Measurements from ENCODE around the gene MS4A13.
"Not testable (repeated sequence)": the region's sequence is repeated elsewhere in the genome, so short reads cannot be mapped to it uniquely, and the experiment has no call there.

The MS4A13 gene

GRCh38 chr11:60515144-60515855, at the start of gene MS4A13:
Gene MS4A13, plus strand, starts transcription at chr11:60515392. Its CDS starts 2,692 bp downstream, at chr11:60518084.
- no peak for DNase-seq

GRCh38 chr11:60468829-60469228, 46.4 kb upstream of the MS4A13 start:
- DNase-seq = no peak

GRCh38 chr11:60469723-60470122, 45.5 kb upstream of the MS4A13 start:
- no peak for DNase-seq

GRCh38 chr11:60477035-60477445, 38.2 kb upstream of the MS4A13 start:
- DNase-seq = no peak

GRCh38 chr11:60482361-60482760, 32.8 kb upstream of the MS4A13 start:
- DNase-seq = no peak

GRCh38 chr11:60485987-60486386, 29.2 kb upstream of the MS4A13 start:
- DNase-seq = no peak

- no peak for DNase-seq
Measured at GRCh38 chr11:60492488-60493009, 22.6 kb upstream of the MS4A13 start, which contains the start of gene MS4A12. Gene MS4A12, plus strand, starts transcription at chr11:60492778. Its CDS starts 4,541 bp downstream, at chr11:60497319.

GRCh38 chr11:60493454-60493853, 21.7 kb upstream of the MS4A13 start:
- no peak for DNase-seq

GRCh38 chr11:60498399-60498798, 16.8 kb upstream of the MS4A13 start:
- no peak for DNase-seq

GRCh38 chr11:60498853-60499252, 16.3 kb upstream of the MS4A13 start:
- DNase-seq = no peak

GRCh38 chr11:60500276-60500910, 14.8 kb upstream of the MS4A13 start:
- no peak for DNase-seq

- DNase-seq = no peak
Measured at GRCh38 chr11:60502221-60502775, 12.9 kb upstream of the MS4A13 start.

GRCh38 chr11:60504219-60504905, 10.8 kb upstream of the MS4A13 start:
- DNase-seq = no peak

- DNase-seq = not testable (repeated sequence)
Measured at GRCh38 chr11:60509609-60510008, 5.6 kb upstream of the MS4A13 start.

GRCh38 chr11:60510209-60510608, 5.0 kb upstream of the MS4A13 start:
- not testable (repeated sequence) for DNase-seq

- DNase-seq = no peak
Measured at GRCh38 chr11:60511393-60511792, 3.8 kb upstream of the MS4A13 start.

- DNase-seq = no peak
Measured at GRCh38 chr11:60512651-60513225, 2.5 kb upstream of the MS4A13 start.

- no peak for DNase-seq
Measured at GRCh38 chr11:60513496-60514460, 1.4 kb upstream of the MS4A13 start.

GRCh38 chr11:60528465-60528864, 13.3 kb downstream of the MS4A13 start:
- no peak for DNase-seq

GRCh38 chr11:60528934-60529333, 13.7 kb downstream of the MS4A13 start:
- DNase-seq = no peak

GRCh38 chr11:60530454-60531100, 15.4 kb downstream of the MS4A13 start:
- DNase-seq = no peak

Measured in NCI-H2107 (cell line).